ENCODE results near the gene RCAN2. TPM values are rescaled to one million over a fixed set of nuclear protein-coding genes. Genes with fewer than 3 reads are reported as not detected.
"Not testable (repeated sequence)": the region's sequence is repeated elsewhere in the genome, so short reads cannot be mapped to it uniquely, and the experiment has no call there.

Gene RCAN2
- total RNA-seq, 1 experiment from 2014 or later = 4.7 TPM

DNA sequence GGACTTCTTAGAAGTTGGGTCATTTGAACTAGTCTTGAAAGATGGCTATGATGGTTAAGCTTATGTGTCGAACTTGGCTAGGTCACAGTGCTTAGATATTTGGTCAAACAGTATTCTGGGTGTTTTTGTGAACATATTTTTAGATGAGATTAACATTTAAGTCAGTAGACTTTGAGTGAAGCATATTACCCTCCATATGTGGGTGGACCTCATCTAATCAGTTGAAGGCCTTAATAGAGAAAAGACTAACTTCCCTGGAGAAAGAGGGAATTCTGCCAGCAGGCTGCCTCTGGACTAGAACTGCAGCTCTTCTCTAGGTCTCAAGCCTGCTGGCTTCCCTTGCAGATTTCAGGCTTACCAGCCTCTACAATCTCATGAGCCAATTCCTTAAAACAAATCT, 76.9 kb downstream of the RCAN2 start:
- H3K27ac ChIP-seq (ENCODE audit: low read length) = no peak overlapping the region
- no peak overlapping the region for H3K9ac ChIP-seq (ENCODE audit: low read length)
- H3K4me2 ChIP-seq (ENCODE audit: low read depth, low read length, poor library complexity, severe bottlenecking) = no peak overlapping the region
- no peaks in the 10 kb centered on the region for H3K9me3 ChIP-seq (ENCODE audit: low read length)
- H3K9me2 ChIP-seq (replicated peaks; ENCODE audit: insufficient read depth, low read length) = no peaks in the 10 kb centered on the region
- no peak overlapping the region for H3K4me3 ChIP-seq (ENCODE audit: low read length)
- H3K27me3 ChIP-seq (ENCODE audit: low read length) = no peaks in the 10 kb centered on the region; the same call in 1 of the 2 replicates
- H3K36me3 ChIP-seq (ENCODE audit: insufficient read depth, low read length) = no peaks in the 10 kb centered on the region
- H2AFZ ChIP-seq (ENCODE audit: low read length) = no peak overlapping the region
- H3K79me2 ChIP-seq (ENCODE audit: low read length) = no peaks in the 10 kb centered on the region
- H3K4me1 ChIP-seq (ENCODE audit: low read length) = no peaks in the 10 kb centered on the region
- DNase-seq = no peak
- no peaks in the 10 kb centered on the region for H4K20me1 ChIP-seq (ENCODE audit: insufficient read depth, low read depth, low read length)

DNA sequence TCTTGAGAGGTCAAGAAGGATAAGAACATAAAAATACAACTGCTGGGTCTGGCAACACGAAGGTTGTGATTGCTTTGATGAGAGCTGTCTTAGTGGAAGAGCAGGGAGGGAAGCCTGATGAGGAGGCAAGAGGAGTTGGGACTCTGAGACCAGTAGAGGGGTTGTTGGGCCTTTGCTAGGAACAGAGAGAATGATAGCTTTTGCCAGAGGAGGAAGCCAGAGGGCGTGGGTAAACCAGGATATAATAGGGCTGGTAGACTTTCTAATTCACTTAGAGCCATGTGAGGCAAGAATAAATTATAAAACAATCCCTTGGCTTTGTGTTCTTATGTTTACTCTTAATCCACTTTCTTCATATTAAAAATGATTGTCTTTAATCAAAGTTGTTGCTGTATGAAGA, 78.6 kb downstream of the RCAN2 start:
- Histone ChIP-seq H3K79me2 (ENCODE audit: low read length) (no peaks in the 10 kb centered on the region), H3K9me2 (replicated peaks; ENCODE audit: insufficient read depth, low read length) (no peaks in the 10 kb centered on the region), H3K4me2 (ENCODE audit: low read depth, low read length, poor library complexity, severe bottlenecking) (no peak overlapping the region), H3K36me3 (ENCODE audit: insufficient read depth, low read length) (no peaks in the 10 kb centered on the region), H3K4me1 (ENCODE audit: low read length) (no peaks in the 10 kb centered on the region), H3K9ac (ENCODE audit: low read length) (no peak overlapping the region), H3K27me3 (ENCODE audit: low read length) (no peaks in the 10 kb centered on the region; the same call in 1 of the 2 replicates), H3K27ac (ENCODE audit: low read length) (no peak overlapping the region), H2AFZ (ENCODE audit: low read length) (no peak overlapping the region), H3K4me3 (ENCODE audit: low read length) (no peak overlapping the region), H3K9me3 (ENCODE audit: low read length) (no peaks in the 10 kb centered on the region), H4K20me1 (ENCODE audit: insufficient read depth, low read depth, low read length) (no peaks in the 10 kb centered on the region)
- DNase-seq = no peak

DNA sequence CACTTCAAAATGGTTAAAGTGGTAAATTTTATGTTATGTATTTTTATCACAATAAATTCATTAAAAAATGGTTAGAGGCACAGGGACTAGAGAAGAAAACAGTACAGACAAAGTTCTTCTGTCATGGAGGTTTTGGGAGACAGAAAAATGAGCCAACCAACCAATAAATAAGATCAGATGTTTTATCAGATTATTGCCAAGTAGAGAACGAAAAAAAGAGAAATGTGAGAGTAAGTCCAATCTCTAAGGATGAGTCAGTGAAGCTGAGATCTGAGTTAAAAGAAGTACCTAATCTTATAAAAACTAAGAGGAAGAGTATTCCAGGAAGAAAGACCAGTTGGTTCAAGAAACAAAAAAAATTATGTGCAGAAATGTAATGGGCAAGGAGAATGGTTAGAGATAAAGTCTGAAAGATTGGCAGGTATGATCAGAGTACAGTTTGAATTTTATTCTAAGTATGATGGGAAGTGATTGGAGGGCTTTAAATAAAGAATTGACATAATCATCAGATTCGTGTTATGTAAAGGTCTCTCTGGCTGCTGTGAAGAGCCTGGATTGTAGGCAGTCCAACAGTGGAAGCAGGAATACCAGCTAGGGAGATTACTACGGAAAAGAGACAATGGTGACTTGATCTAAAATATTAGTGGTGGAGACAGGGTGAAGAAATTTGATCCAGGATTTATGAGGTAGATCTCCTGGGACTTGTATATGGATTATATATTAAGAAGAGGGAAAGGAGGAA, 79.6 kb downstream of the RCAN2 start:
- Histone ChIP-seq H3K4me2 (ENCODE audit: low read depth, low read length, poor library complexity, severe bottlenecking) (no peak overlapping the region), H3K79me2 (ENCODE audit: low read length) (no peaks in the 10 kb centered on the region), H3K27ac (ENCODE audit: low read length) (no peak overlapping the region), H3K9ac (ENCODE audit: low read length) (no peak overlapping the region), H3K4me3 (ENCODE audit: low read length) (no peak overlapping the region), H3K9me3 (ENCODE audit: low read length) (no peaks in the 10 kb centered on the region), H3K27me3 (ENCODE audit: low read length) (no peaks in the 10 kb centered on the region; the same call in 1 of the 2 replicates), H3K4me1 (ENCODE audit: low read length) (no peaks in the 10 kb centered on the region), H4K20me1 (ENCODE audit: insufficient read depth, low read depth, low read length) (no peaks in the 10 kb centered on the region), H2AFZ (ENCODE audit: low read length) (no peak overlapping the region), H3K9me2 (replicated peaks; ENCODE audit: insufficient read depth, low read length) (no peaks in the 10 kb centered on the region), H3K36me3 (ENCODE audit: insufficient read depth, low read length) (no peaks in the 10 kb centered on the region)
- DNase-seq = no peak

- peak; percentile 82 for DNase-seq
- no peak overlapping the region for H3K4me2 ChIP-seq (ENCODE audit: low read depth, low read length, poor library complexity, severe bottlenecking)
- no peaks in the 10 kb centered on the region for H3K79me2 ChIP-seq (ENCODE audit: low read length)
- H3K4me3 ChIP-seq (ENCODE audit: low read length) = no peak overlapping the region
- no peaks in the 10 kb centered on the region for H3K9me2 ChIP-seq (replicated peaks; ENCODE audit: insufficient read depth, low read length)
- H3K27ac ChIP-seq (ENCODE audit: low read length) = no peak overlapping the region
- H3K36me3 ChIP-seq (ENCODE audit: insufficient read depth, low read length) = no peaks in the 10 kb centered on the region
- H3K9me3 ChIP-seq (ENCODE audit: low read length) = no peaks in the 10 kb centered on the region
- no peaks in the 10 kb centered on the region for H4K20me1 ChIP-seq (ENCODE audit: insufficient read depth, low read depth, low read length)
- H3K4me1 ChIP-seq (ENCODE audit: low read length) = no peaks in the 10 kb centered on the region
- H3K27me3 ChIP-seq (ENCODE audit: low read length) = no peaks in the 10 kb centered on the region; the same call in 1 of the 2 replicates
- H3K9ac ChIP-seq (ENCODE audit: low read length) = no peak overlapping the region
- H2AFZ ChIP-seq (ENCODE audit: low read length) = no peak overlapping the region
Observed at GRCh38 chr6:46410334-46410953, 80.8 kb downstream of the RCAN2 start.

- no peak for DNase-seq
- Histone ChIP-seq H3K27ac (ENCODE audit: low read length) (no peak overlapping the region), H3K9ac (ENCODE audit: low read length) (no peak overlapping the region), H3K79me2 (ENCODE audit: low read length) (no peaks in the 10 kb centered on the region), H3K4me1 (ENCODE audit: low read length) (no peaks in the 10 kb centered on the region), H3K27me3 (ENCODE audit: low read length) (no peaks in the 10 kb centered on the region), H3K4me3 (ENCODE audit: low read length) (no peak overlapping the region), H3K9me2 (replicated peaks; ENCODE audit: insufficient read depth, low read length) (no peaks in the 10 kb centered on the region), H4K20me1 (ENCODE audit: insufficient read depth, low read depth, low read length) (no peaks in the 10 kb centered on the region), H3K9me3 (ENCODE audit: low read length) (no peaks in the 10 kb centered on the region), H3K36me3 (ENCODE audit: insufficient read depth, low read length) (no peaks in the 10 kb centered on the region), H3K4me2 (ENCODE audit: low read depth, low read length, poor library complexity, severe bottlenecking) (no peak overlapping the region), H2AFZ (ENCODE audit: low read length) (no peak overlapping the region)
Observed at GRCh38 chr6:46407776-46408530, 83.3 kb downstream of the RCAN2 start.

- no peaks in the 10 kb centered on the region for H3K36me3 ChIP-seq (ENCODE audit: insufficient read depth, low read length)
- H3K4me2 ChIP-seq (ENCODE audit: low read depth, low read length, poor library complexity, severe bottlenecking) = no peak overlapping the region
- H3K4me1 ChIP-seq (ENCODE audit: low read length) = no peaks in the 10 kb centered on the region
- no peaks in the 10 kb centered on the region for H3K27me3 ChIP-seq (ENCODE audit: low read length)
- no peaks in the 10 kb centered on the region for H3K9me2 ChIP-seq (replicated peaks; ENCODE audit: insufficient read depth, low read length)
- H3K9ac ChIP-seq (ENCODE audit: low read length) = no peak overlapping the region
- no peaks in the 10 kb centered on the region for H4K20me1 ChIP-seq (ENCODE audit: insufficient read depth, low read depth, low read length)
- no peak for DNase-seq
- no peak overlapping the region for H2AFZ ChIP-seq (ENCODE audit: low read length)
- H3K79me2 ChIP-seq (ENCODE audit: low read length) = no peaks in the 10 kb centered on the region
- H3K4me3 ChIP-seq (ENCODE audit: low read length) = no peak overlapping the region
- H3K9me3 ChIP-seq (ENCODE audit: low read length) = no peaks in the 10 kb centered on the region
- H3K27ac ChIP-seq (ENCODE audit: low read length) = no peak overlapping the region
Observed at GRCh38 chr6:46407246-46407645, 84.0 kb downstream of the RCAN2 start.

GRCh38 chr6:46405620-46406180, 85.5 kb downstream of the RCAN2 start:
- H4K20me1 ChIP-seq (ENCODE audit: insufficient read depth, low read depth, low read length); H3K4me1 ChIP-seq (ENCODE audit: low read length); H3K4me3 ChIP-seq (ENCODE audit: low read length); DNase-seq; H3K36me3 ChIP-seq (ENCODE audit: insufficient read depth, low read length); H3K4me2 ChIP-seq (ENCODE audit: low read depth, low read length, poor library complexity, severe bottlenecking); H3K27ac ChIP-seq (ENCODE audit: low read length); H3K9me2 ChIP-seq (replicated peaks; ENCODE audit: insufficient read depth, low read length); H3K27me3 ChIP-seq (ENCODE audit: low read length); H3K9ac ChIP-seq (ENCODE audit: low read length); H3K79me2 ChIP-seq (ENCODE audit: low read length); H2AFZ ChIP-seq (ENCODE audit: low read length); H3K9me3 ChIP-seq (ENCODE audit: low read length): not testable (repeated sequence)

DNA sequence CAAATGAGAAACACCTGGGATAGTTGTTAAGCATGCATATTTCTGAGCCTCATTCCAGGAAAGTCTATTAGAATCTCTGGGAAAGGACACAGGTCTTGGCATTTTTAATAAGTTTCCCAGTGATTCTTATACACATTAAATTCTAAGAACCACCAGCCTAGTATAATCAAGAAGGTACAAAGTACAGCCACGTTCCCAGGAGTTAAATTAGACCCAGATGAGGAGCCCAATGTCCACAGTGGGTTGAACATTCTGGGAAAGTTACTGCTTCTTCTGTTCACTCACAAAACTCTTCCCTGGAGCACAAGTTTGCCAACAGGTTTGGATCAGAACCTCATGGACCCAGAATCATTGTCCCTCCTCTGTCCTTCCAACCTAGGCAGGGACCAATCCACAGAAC, 90.4 kb downstream of the RCAN2 start:
- Histone ChIP-seq H3K36me3 (ENCODE audit: insufficient read depth, low read length) (no peaks in the 10 kb centered on the region), H3K4me1 (ENCODE audit: low read length) (no peaks in the 10 kb centered on the region), H3K4me2 (ENCODE audit: low read depth, low read length, poor library complexity, severe bottlenecking) (no peak overlapping the region), H2AFZ (ENCODE audit: low read length) (no peak overlapping the region), H3K9me3 (ENCODE audit: low read length) (no peaks in the 10 kb centered on the region), H4K20me1 (ENCODE audit: insufficient read depth, low read depth, low read length) (no peaks in the 10 kb centered on the region), H3K4me3 (ENCODE audit: low read length) (no peak overlapping the region), H3K9ac (ENCODE audit: low read length) (no peak overlapping the region), H3K79me2 (ENCODE audit: low read length) (no peaks in the 10 kb centered on the region), H3K9me2 (replicated peaks; ENCODE audit: insufficient read depth, low read length) (no peaks in the 10 kb centered on the region), H3K27ac (ENCODE audit: low read length) (no peak overlapping the region), H3K27me3 (ENCODE audit: low read length) (no peaks in the 10 kb centered on the region)
- DNase-seq = no peak
